Gastrocnemius medialis (tissue), 4 donors: Measurements from ENCODE around the gene COL3A1. TPM values are rescaled to one million over a fixed set of nuclear protein-coding genes. Genes with fewer than 3 reads are reported as not detected.
A peak's percentile ranks its signal among the peaks of the same experiment; 100 is the strongest.

Experiments used
- ATAC-seq, 2 donors: fragments of 150-250 bp; one replicate each; pipeline ENCODE4 v1.9.1; 2016
- DNase-seq, 2 donors: peaks; one replicate each; pipeline ENCODE4 v3.0.0-alpha.2; 2019
- H3K27ac ChIP-seq, 4 donors: fragments of 200-600 bp; sonication (generic); 1 replicate in 1 of 4; 2 replicates in 3 of 4; pipeline ENCODE4 v1.5.1; 2016 to 2018; ENCODE audit warnings: mild to moderate bottlenecking in 2 of 4, moderate library complexity in 1 of 4
- H3K27me3 ChIP-seq, 3 donors: fragments of 200-600 bp; sonication (generic) in 2 of 3; 1 replicate in 1 of 3; 2 replicates in 2 of 3; pipeline versions ENCODE4 v1.5.1 to v1.6.0; 2016 to 2019; ENCODE audit warnings: mild to moderate bottlenecking in 1 of 3, moderate library complexity in 1 of 3
- H3K36me3 ChIP-seq, 2 donors: fragments of 200-600 bp; sonication (generic) in 1 of 2; one replicate each; pipeline ENCODE4 v1.5.1; 2017 to 2018
- H3K4me1 ChIP-seq, 2 donors: fragments of 200-600 bp; sonication (generic) in 1 of 2; one replicate each; pipeline ENCODE4 v1.5.1; 2016 to 2017; ENCODE audit warnings: mild to moderate bottlenecking in 2 of 2
- H3K4me3 ChIP-seq, 4 donors: fragments of 200-600 bp; sonication (generic) in 3 of 4; 1 replicate in 1 of 4; 2 replicates in 3 of 4; pipeline ENCODE4 v1.5.1; 2016 to 2019; ENCODE audit warnings: mild to moderate bottlenecking in 2 of 4
- H3K9me3 ChIP-seq, 3 donors: fragments of 200-600 bp; sonication (generic) in 2 of 3; 1 replicate in 1 of 3; 2 replicates in 2 of 3; pipeline ENCODE4 v1.5.1; 2016 to 2019
- POLR2A ChIP-seq, 2 donors: fragments of 450-650 bp; IDR thresholded peaks; one replicate each; pipeline ENCODE4 v1.6.1; 2017; ENCODE audit warnings: antibody characterized with exemption in 2 of 2, mild to moderate bottlenecking in 2 of 2, moderate library complexity in 2 of 2
- in situ Hi-C, 4 donors: fragments of 200-750 bp; cut with MboI; loops; one replicate each; pipeline versions ENCODE4 v1.15.0 to v1.8.0; 2017; ENCODE audit warnings: low sequenced_read_pairs in 4 of 4
- intact Hi-C: fragments of 100-400 bp; cut with DNase I; formaldehyde crosslinking; loops from one replicate; pipeline ENCODE4 v1.15.1; 2023; ENCODE audit warnings: low total_unique reads
- total RNA-seq, 4 donors: library from RNA; depleted of rRNA; stranded (reverse); fragments of >200 nt; gene quantifications; one replicate each; pipeline versions ENCODE4 v1.1.0 to v1.2.3, GENCODE V29; 2016
- TF ChIP-seq, protein P1 (sequence below), 5 experiments: fragments of 450-650 bp in 3 of 5; fragments of 200-600 bp in 2 of 5; sonication (generic) in 2 of 5; IDR thresholded peaks in 4 of 5; conservative IDR thresholded peaks in 1 of 5; 1 replicate in 4 of 5; 2 replicates in 1 of 5; pipeline ENCODE4 v1.5.1; 2016 to 2019; ENCODE audit warnings: antibody characterized with exemption in 5 of 5, mild to moderate bottlenecking in 3 of 5, moderate library complexity in 3 of 5

The COL3A1 gene
- total RNA-seq, 4 donors from 2014 or later = 6.5 to 42.7 (median 15.0) TPM

DNA sequence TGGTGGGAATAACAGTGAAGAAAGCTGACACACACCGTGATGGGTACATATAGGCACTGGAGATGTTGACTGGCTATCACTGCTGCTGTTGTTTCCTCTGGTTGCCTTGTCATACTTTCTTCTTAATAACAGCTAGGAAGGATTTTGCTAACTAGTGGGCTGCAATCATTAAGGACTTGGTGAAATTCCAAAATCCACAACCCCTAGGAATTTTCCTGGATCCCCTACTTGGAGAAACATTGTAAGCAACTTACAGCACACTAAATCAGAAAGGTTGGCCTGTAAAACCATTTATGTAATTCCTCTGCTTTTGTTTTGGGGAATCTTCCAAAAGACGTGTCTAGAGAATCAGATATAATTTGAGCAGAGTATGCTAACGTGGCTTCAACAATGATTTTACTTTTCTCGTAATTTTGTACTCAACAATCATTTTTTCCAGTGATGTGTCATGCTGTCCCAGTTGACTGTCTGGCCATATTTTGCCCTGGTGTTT lies 8.0 kb upstream of the COL3A1 start:
- no peaks in the 10 kb centered on the region for H3K27me3 ChIP-seq
- DNase-seq = no peak
- peaks cover 6% of the 10 kb centered on the region in 2 donors for H3K4me1 ChIP-seq
- intact Hi-C loops (loop anchor here (5.0 kb wide), 1 partner anchor 69 kb away; no protein-coding TSS in a partner anchor), in situ Hi-C loops (no loop called here)
- TF ChIP-seq, protein P1, sequence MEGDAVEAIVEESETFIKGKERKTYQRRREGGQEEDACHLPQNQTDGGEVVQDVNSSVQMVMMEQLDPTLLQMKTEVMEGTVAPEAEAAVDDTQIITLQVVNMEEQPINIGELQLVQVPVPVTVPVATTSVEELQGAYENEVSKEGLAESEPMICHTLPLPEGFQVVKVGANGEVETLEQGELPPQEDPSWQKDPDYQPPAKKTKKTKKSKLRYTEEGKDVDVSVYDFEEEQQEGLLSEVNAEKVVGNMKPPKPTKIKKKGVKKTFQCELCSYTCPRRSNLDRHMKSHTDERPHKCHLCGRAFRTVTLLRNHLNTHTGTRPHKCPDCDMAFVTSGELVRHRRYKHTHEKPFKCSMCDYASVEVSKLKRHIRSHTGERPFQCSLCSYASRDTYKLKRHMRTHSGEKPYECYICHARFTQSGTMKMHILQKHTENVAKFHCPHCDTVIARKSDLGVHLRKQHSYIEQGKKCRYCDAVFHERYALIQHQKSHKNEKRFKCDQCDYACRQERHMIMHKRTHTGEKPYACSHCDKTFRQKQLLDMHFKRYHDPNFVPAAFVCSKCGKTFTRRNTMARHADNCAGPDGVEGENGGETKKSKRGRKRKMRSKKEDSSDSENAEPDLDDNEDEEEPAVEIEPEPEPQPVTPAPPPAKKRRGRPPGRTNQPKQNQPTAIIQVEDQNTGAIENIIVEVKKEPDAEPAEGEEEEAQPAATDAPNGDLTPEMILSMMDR (IDR thresholded peaks at IDR 0.05 in 4 of 5, conservative IDR thresholded peaks at IDR 0.05 in 1 of 5) = no peak
- TF ChIP-seq POLR2A (IDR thresholded peaks at IDR 0.05) = no peak
- peak overlapping the region; percentile 21 to 51 (median 50) for H3K27ac ChIP-seq
- peak; percentile 27 to 52 for ATAC-seq
- no peaks in the 10 kb centered on the region for H3K9me3 ChIP-seq
- H3K36me3 ChIP-seq = no peaks in the 10 kb centered on the region
- H3K4me3 ChIP-seq = no peak overlapping the region

DNA sequence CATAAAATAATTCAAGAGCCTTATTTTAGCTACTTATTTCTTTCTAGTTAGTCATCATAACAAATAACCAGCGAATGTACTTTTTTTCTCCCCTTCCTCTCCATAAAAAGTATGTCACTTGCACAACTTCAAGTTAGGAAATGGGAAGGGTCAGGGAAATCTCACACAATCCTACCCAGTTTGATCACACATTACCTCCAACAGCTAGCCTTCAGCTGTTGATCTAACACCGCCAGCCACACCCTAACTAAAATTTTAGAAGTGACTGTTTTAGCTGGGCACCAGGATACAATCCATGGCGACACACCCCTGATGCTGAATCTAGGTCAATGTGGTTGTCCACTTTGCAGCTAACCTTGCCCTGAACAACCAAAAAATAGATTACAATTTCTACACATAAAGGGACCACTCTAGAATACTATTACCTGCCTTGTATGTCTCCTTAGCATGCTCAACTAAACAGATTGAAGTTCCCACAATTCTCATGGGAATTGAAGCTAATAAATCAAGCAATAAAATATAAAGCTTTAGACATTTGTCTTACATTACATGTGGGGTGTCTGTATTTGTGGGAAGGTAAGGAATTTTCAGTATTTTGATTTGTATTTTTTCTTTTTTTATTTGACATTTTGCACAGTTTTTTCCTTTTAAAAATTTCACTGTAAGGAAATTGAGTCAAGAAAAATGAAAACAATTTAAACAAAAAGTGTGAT lies 7.3 kb upstream of the COL3A1 start:
- TF ChIP-seq, protein P1 (IDR thresholded peaks at IDR 0.05 in 4 of 5, conservative IDR thresholded peaks at IDR 0.05 in 1 of 5) = no peak
- no peak for TF ChIP-seq POLR2A (IDR thresholded peaks at IDR 0.05)
- Histone ChIP-seq H3K36me3 (no peaks in the 10 kb centered on the region), H3K9me3 (no peaks in the 10 kb centered on the region), H3K4me3 (no peak overlapping the region), H3K4me1 (peaks cover 6% of the 10 kb centered on the region in 2 donors), H3K27me3 (no peaks in the 10 kb centered on the region), H3K27ac (peak overlapping the region; percentile 21 to 51 (median 50))
- ATAC-seq (no peak), DNase-seq (no peak)
- intact Hi-C loops = loop anchor here (5.0 kb wide), 1 partner anchor 70 kb away; no protein-coding TSS in a partner anchor
- in situ Hi-C loops = no loop called here

DNA sequence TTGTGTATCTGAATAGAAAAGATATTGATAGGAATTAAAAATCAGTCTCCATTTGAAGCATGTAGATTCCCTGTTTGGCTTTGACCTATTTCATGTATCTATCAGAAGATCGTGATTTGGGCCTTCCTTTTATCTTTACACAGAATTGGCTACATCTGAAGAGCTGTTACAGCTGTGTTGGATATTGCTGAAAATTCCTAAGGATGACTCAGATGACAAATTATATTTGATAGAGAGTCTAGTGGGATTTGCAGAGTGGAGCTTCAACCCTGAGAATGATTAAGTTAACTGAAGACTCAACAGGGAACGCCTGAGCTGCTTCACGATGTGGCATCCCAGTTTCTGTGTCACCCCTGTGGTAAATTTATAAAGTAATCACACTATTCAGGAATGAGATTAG lies 4.9 kb upstream of the COL3A1 start:
- DNase-seq (no peak), ATAC-seq (peak in 1 of 2 donors; percentile 27)
- intact Hi-C loops = loop anchor here (5.0 kb wide), 1 partner anchor 72 kb away; no protein-coding TSS in a partner anchor
- Histone ChIP-seq H3K4me1 (peaks cover 6 to 10% of the 10 kb centered on the region in 2 donors), H3K27ac (peak overlapping the region; percentile 45 to 58 (median 50)), H3K4me3 (no peak overlapping the region), H3K36me3 (no peaks in the 10 kb centered on the region), H3K9me3 (no peaks in the 10 kb centered on the region), H3K27me3 (no peaks in the 10 kb centered on the region)
- in situ Hi-C loops = no loop called here
- TF ChIP-seq POLR2A (IDR thresholded peaks at IDR 0.05) = no peak
- TF ChIP-seq, protein P1 (IDR thresholded peaks at IDR 0.05 in 4 of 5, conservative IDR thresholded peaks at IDR 0.05 in 1 of 5) = no peak

DNA sequence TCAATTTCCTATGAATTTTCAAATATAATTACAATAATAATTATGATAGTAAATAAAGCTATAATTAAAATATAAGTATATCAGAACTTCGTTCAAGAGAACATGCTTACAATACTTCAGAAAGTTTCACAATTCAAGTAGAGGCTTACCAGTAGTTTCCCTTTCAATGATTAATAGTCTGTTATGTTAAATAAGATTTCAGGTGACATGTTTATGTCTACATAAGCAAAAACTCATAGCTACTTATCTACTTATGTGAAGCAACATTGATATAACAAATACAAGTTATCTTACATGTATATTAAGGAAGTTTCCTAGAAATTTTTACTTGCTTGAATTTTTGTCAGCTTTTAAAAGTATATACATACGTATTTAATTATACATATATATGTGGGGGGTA lies 4.5 kb upstream of the COL3A1 start:
- Histone ChIP-seq H3K36me3 (no peaks in the 10 kb centered on the region), H3K4me3 (no peak overlapping the region), H3K27ac (peak overlapping the region; percentile 27 to 58 (median 50)), H3K9me3 (no peaks in the 10 kb centered on the region), H3K4me1 (peaks cover 6 to 10% of the 10 kb centered on the region in 2 donors), H3K27me3 (no peaks in the 10 kb centered on the region)
- intact Hi-C loops = loop anchor here (5.0 kb wide), 1 partner anchor 72 kb away; no protein-coding TSS in a partner anchor
- no peak for TF ChIP-seq POLR2A (IDR thresholded peaks at IDR 0.05)
- TF ChIP-seq, protein P1 (IDR thresholded peaks at IDR 0.05 in 4 of 5, conservative IDR thresholded peaks at IDR 0.05 in 1 of 5) = no peak
- no peak for ATAC-seq
- in situ Hi-C loops = loop anchor here in 3 of 4 donors (10.0 kb wide), 2 partner anchors 185 to 445 kb away; no protein-coding TSS in a partner anchor
- DNase-seq = no peak
